Measurements from ENCODE around the gene SH3TC1.

The SH3TC1 gene

DNA sequence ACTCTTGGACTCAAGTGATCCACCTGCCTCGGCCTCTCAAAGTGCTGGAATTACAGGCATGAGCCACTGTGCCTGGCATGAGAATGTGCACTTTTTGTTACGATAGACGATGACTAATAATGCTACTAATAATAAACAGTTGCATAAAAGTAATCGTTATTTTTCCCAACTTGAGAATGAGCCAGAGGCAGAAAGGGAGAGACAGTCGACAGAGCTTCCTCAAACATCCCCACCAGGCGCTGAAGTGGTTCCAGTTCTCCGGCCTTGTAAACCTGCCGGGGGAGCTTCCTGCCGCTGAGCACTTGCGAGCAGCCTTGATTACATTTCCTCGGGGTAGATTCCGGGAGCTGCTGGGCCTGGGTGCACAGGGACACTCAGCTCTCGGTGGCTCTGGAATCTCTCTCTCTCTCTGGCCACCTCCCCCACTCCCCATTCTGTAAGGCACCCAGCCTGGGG is 61.6 kb downstream of the SH3TC1 start:
- no peak for DNase-seq (ENCODE audit: low read depth, low spot score)

DNA sequence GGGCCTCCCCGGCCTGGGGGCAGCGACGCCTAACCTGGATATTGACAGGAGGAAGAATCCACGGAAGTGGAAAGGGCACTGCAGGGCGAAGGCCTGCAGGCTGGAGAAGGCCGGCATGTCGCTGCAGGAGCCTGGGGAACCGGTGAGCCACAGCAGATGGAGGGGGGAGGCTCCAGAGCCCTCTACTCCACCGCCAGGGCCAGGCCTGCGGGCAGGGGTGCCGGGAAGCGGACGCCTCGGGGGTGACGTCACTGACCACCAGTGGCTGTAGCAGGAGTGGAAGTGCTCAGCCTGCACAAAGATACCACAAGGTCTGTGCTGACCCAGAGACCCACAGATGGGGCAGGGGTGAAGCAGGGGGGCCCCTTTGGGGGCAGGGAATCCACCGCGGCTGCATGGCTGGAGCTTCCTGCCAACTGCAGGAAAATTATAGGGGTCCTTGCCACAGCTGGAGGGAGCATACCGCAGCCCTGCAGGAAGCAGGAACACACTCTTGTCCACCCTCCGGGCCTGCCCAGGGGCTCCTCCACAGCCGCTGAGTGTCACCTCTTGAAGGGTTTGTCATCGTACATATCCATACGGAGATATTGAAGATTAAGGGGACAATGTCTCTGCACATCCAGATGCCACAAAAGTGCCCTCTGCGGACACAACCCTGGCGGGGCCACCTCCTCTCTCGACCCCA is 62.9 kb downstream of the SH3TC1 start:
- no peak for DNase-seq (ENCODE audit: low read depth, low spot score)

DNA sequence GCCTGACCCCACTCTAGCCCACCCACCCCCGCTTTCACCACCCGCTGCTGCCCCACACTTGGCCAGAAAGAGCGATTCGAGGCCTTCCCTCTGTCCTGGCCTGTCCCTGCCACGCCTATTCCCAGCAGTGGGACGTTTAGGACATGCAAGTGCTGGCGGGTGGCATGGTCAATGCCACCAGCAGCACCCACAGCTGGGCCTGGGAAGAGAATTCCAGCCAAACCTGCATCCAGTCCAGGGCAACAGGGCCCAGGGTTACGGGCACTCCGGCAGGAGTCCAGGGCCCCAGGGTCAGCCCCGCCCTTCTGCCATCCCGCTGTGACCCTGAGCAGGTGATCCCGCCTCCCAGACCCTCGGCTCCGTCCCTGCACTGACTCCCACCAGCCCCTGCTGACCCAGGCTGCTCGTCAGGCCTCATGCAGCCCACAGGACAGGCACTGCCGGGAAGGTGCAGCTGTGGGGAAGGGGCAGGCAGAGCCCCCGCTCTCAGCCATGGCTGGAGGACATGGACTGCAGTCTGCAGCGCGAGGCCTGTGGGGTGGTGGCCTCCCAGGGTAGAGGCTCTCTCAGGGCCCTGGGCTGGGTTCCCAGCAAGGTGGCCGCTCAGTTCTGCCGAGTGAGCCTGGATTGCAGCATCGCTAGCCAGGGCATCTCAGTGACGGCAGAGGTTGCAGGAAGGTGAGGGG is 63.7 kb downstream of the SH3TC1 start:
- DNase-seq (ENCODE audit: low read depth, low spot score), result no peak

DNA sequence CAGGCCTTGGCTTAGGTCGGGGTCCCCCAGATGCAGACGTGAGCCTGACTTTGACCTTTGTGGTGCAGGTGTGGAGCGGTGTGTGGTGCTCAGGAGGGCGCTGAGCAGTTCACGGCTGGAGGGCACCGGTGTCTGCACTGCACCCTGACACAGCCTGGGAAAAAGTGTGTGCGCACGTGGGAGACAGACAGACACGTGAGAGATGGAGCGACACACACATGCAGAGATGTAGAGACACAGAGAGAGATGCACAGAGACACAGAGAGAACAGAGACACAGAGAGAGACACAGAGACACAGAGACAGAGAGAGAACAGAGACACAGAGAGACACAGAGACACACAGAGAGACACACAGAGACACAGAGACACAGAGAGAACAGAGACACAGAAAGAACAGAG is 64.3 kb downstream of the SH3TC1 start:
- DNase-seq (ENCODE audit: low read depth, low spot score), result no peak

DNA sequence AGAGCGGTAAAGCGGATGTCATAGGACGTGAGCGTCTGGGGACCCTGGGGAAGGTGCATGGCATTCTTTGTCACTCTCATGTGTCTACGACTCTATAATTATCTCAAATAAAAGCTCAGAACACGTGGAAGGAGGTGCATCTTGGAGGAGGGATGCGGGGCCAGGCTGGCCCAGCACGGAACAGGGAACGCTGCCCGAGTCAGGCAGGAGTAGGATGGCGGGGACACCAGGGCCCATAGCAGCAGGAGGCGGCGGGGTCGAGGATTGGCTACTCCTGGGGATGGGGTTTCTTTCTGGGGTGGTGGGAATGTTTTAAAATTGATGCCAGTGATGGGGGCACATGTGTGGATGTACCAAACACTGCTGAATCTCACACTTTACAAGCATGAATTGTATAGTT is 65.0 kb downstream of the SH3TC1 start:
- no peak for DNase-seq (ENCODE audit: low read depth, low spot score)

DNA sequence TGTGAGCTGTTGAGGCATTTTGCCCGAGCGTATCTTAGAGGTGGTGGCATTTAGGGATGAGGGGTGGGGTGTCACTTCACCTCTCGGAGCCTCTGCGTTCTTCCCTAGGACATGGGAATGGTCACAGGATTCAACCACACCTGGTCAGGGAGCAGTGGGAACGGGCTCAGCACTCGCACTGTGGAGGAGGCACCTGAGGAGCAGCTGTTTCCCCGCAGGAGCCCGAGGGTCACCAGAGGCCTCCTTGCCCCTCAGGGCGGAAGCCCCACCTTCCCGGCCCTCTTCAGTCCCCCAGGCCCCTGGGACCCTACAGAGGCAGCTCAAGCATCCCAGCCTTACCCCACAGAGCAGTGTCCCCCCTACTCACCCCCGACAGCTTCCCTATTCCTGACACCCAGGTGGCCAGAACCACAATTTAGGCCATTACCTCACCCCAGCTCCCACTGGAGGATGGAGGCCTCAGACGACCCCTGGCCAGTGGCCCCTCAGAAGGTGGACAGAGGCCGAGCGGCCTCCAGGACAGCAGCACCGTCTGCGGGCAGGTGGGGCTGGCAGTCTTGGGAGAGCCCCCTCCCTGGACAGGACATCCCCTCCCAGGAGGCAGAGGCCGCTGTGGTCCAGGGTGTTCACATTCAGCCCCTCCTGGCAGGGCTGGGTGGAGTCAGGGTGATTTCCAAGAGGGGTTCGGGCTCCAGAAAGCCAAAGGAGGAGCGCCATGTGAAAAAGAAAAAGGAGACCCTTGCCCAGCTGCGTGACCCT is 66.3 kb downstream of the SH3TC1 start:
- DNase-seq (ENCODE audit: low read depth, low spot score), result no peak

DNA sequence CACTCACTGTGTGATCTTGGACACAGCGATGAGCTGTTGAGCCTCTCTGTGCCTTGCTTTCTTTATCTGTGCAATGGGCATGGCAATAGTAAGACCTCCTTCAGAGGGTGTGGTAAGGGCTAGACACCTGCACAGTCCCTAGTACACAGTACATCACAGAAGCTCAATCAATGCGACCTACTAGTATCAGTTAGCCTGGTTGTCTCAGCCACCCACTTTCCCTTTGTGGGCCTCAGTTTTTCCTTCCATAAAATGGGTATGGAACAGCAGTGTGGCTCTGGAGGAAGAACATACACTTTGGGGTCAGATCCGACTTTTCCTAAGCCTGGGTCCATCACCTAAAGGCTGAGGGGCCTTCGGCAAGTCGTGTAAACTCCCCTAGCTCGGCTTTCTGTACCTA is 67.0 kb downstream of the SH3TC1 start:
- no peak for DNase-seq (ENCODE audit: low read depth, low spot score)

DNA sequence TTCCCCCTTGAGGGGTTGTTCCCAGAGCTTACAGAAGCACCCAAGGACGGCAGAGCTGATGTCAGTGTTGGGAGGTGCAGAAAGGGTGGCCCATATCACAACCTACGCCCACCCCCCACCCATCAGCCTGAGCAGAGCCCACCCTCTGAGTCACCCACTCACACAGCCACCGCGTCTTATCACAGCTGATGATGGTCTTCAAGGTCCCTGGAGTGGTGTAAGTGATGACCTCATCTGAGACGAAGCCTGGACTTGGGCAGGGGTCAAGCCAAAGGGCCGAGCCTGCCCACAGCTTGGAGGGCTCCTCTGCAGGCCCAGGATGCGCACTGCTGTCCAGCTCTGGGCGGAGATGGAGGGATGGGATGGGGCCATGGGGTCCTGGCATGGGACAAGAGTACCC is 67.4 kb downstream of the SH3TC1 start:
- no peak for DNase-seq (ENCODE audit: low read depth, low spot score)

DNA sequence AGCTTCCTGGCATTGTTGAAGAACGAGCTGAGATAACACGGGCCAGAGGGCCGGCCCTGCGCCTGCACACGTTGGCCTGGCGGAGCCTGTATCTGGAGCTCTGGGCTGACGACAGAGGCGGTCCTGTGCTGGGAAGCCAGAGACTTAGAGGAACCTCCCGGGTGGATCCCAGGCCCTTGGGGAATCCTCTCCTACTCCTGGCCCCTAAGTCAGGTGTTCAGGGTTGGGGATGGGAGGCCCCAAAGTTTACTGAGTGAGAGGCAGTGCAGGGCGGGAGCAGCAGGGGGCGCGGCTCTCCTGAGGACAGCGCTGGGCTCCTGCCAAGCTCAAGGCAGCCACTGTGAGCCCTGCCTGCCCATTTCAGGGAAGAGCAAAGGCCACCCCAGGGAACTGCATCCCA is 68.0 kb downstream of the SH3TC1 start:
- DNase-seq (ENCODE audit: low read depth, low spot score), result peak; percentile 33

DNA sequence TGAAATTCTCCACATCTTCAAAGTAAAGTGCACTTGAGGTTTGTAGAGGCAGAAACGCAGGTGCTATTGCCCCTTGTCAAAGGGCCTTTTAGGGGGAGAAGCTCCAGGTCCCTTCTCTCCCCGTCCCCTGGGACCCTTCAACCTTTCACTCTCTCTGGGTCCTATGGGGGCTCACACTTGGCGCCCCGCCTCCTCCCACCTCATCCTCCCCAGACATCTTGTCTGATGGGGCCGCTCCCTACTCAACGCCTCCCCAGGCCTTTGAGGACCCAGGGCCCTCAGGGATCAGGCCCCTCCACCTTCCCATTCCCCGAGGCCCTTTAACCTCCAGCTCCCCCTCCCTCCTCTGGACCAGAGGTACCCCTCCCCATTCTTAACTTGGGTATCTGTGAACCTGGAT is 69.1 kb downstream of the SH3TC1 start:
- DNase-seq (ENCODE audit: low read depth, low spot score), result no peak

DNA sequence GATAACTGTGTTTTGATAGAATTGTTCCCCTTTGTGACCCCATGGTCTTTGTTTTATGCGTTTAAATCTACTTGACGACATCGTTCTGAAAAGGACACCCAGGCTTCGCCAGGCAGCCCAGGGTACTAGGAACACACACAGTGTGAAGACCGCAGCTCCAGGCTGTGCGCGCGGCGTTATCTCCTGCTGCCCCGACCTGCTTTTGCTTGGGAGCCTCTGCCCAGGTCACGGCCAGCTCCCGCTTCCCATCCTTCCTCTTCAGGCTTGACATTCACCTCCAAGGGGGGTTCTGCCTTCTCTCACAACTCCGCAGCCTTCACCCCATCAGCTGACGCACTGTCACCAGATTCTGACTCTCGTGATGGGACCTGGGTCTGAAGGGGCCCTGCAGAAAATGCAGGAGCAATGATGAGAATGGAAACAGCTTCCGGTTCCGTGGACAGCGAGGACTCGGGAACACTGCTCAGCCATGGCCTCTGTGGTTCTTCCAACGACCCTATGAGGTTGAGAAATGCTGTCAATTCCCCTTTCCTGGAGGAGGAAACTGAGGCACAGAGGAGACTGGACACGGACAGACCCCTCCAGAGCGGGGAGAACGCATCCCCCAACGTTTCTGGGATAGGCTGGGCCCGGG is 69.9 kb downstream of the SH3TC1 start:
- no peak for DNase-seq (ENCODE audit: low read depth, low spot score)

DNA sequence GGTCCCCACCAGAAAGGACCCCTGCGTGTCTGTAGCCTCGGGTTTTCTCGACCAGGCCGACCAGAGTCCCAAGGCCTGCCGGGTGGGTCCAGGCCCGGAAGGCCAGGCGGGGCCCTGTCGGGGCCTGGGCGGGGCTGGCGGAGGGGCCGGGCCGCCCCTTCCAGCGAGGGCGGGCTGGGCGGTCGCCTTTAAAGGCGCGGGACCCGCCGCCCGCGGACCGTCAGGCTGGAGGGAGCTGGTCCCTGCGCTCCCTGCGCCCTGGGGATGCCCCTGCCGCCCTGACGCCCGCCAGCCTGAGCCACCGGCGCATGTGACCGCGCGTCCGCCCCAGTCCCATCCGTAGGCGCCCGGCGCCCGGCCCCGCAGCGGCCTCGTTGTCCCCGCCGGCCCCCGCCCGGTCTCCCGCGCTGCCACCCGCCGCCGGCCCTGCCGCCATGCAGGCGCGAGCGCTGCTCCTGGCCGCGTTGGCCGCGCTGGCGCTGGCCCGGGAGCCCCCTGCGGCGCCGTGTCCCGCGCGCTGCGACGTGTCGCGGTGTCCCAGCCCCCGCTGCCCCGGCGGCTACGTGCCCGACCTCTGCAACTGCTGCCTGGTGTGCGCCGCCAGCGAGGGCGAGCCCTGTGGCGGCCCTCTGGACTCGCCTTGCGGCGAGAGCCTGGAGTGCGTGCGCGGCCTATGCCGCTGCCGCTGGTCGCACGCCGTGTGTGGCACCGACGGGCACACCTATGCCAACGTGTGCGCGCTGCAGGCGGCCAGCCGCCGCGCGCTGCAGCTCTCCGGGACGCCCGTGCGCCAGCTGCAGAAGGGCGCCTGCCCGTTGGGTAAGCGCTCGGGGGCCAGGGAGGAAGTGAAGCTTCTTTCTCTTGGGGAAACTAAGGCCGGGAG is 70.7 kb downstream of the SH3TC1 start, which contains the start of gene HTRA3:
Gene HTRA3 (plus strand): TSS at position 220 of the 883 bp plus-strand sequence. CDS start 215 bp downstream, at position 435.
- DNase-seq (ENCODE audit: low read depth, low spot score), result no peak

DNA sequence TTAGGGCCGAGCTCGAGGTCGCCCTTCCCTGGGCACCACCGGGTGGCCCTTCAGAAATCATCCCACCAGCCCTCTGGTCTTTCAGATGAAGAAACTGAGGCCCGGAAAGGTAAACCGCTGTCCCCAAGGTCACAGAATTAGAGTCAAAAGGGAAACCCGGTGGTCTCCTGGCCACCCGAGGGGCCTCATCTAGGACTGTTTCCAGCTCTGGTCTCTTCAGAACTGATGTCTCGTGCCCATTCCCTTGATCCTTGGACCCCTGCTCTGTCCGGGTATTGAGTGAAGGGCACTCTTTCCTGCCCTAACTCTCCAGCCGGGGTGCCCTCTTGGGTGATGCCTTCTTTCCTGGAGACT is 71.3 kb downstream of the SH3TC1 start:
- DNase-seq (ENCODE audit: low read depth, low spot score), result no peak

DNA sequence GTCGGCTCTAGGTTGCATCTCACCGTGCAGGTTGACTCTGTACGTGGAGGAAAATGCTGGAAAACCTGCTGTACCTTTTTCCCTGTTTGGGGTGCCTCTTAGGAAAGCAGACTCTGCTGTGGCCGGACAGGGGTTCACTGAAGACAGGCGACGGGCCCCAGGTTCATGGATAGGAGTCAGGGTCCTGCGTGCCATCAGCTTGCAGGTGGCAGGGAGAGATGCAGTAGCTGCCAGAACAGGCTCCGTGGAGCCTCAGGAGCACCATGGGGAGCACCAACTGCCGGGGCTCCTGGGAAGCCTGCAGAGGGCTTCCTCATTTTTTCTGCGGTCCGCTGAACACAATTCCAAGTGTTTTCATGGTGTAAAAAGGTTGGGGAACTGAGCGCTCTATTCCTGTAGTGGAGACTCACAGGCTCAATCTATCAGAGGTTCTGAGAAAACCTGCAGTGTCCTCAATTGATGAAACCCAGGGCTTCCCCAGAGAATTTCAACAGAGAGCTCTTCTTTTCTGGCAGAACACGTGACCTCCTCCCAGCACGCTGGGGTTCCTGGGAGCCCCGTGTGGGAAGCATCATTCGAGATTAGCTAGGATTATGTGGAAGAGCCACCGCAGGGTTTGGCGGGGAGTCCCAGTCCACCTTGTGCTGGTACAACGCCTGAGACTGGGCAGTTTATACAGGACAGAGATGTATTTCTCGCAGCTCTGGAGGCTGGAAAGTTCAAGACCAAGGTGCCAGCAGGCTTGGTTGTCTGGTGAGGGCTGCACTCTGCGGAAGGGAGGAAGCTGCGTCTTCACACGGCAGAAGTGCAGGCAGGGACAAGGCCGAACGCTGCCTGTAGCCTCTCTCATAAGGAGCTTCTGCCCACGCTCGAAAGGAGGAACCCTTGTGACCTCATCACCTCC is 72.1 kb downstream of the SH3TC1 start:
- no peak for DNase-seq (ENCODE audit: low read depth, low spot score)

DNA sequence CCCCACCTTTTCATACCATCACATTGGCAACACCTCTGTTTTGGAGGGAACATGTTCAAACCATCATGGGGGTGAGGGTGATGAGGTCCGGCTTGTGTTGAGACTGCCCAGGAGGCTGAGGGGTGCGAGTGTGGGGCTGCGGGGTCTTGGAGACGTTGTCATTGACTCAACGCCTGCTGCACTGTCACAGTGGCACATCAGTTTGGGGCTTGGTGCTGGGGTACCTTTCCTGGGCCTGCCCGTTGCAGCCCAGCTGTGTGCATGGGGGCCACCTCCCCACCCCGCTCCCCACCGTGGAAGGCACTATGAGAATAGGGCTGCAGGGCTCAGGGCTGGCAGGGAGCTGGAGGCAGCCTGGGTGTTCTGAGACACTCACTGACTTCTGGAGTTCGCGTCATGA is 72.7 kb downstream of the SH3TC1 start:
- DNase-seq (ENCODE audit: low read depth, low spot score), result no peak

DNA sequence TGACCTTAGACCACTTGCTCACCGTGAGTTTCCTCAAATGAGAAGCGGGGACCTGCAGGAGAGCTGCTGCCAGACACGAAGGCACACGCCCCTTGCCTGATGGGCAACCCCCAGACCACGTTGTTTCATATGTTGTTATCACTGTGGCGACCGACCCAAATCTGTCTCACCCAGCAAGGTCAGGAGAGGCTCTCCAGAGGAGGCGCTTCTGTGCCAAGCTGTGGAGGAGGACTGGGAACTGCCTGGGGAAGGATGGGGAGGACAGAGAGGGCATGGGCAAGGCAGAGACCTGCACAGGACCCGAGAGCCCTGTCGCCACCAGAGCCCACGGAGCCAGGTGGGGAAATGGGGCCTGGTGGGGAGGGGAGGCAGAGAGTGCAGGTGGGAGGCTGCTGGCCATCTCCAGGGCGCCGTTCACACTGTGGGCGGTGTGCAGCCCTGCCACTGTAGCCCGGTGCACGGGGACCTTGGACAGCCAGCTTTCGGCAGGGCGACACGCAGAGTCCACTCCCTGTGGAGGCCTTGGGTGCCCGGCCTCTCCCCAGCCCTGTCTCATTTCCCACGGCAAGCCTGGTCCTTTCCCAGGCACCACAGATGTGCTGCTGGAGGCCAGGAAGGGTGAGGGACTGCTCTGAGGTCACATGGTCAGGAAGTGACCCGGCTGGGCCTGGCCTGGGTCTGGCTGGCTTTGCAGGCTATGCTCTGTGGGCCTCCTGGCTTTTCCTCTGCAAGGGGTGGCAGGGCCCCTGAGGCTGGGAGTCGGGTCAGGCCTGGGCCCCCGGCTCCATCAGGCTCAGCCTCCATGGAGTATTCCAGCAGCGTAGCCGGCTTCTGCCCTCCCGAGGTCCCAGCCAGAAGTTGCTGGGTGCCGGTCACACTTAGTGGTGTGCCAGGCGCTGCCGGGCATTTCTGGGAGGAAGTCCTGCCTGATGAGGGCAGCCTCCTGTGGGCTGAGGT is 73.7 kb downstream of the SH3TC1 start:
- no peak for DNase-seq (ENCODE audit: low read depth, low spot score)

DNA sequence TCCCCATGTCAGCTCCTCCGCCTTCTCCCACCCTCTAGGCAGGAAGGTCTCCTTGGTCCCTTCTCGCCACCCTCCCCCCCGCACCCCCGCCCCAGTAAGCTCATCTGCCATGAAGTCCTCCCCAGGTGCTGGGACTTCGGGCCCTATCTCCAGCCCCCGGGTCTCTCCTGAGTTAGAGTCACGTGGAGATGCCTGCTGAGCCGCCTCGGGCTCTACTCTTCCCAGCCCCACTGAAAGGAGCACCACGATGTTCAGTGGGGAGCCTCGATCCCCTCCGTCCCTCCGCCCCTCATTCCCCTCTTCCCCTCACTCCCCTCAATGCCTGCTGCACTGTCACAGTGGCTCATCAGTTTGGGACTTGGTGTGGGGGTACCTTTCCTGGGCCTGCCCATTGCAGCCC is 74.4 kb downstream of the SH3TC1 start:
- DNase-seq (ENCODE audit: low read depth, low spot score), result no peak

DNA sequence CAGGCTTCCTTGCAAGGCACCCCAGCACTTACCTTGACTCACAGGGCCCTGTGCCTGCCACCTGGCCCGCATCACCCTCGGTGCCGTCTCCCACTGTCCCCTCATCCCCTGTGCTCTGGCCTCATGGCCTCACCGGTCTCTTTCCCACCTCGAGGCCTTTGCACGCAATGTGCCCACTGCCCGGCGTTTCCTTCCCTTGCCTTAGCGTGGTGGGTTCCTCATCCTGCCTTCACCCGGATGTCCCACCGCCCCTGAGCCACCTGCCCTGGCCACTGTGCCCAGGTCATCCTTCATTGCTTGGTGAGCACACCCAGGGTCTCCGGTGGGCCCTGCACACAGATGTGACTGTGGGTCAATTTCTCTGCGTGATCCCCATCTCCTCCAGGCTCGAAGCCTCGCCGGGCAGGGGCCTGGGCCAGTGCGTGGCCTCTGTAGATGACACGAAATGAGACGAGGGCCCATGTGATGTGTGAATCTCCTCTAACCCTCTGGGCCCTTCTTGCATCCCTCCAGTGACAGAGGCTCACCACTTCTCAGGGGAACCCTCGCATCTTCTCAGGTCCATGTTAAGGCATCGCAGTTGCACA is 75.1 kb downstream of the SH3TC1 start:
- no peak for DNase-seq (ENCODE audit: low read depth, low spot score)
